WTC11 (cell line): Measurements from ENCODE around the gene UNKL. TPM values are rescaled to one million over a fixed set of nuclear protein-coding genes. Genes with fewer than 3 reads are reported as not detected.

Experiments used
- ATAC-seq: fragments of 200-7000 bp; cut with Tn5 transposase; 2 replicates; pipeline ENCODE4 v1.10.0; 2021; ENCODE audit warnings: mild to moderate bottlenecking, moderate library complexity
- CTCF ChIA-PET: fragments of 300-600 bp; sonication (Branson Sonifier 250); formaldehyde crosslinking; loops from one replicate; lab custom pipeline; 2021; ENCODE audit warnings: antibody characterized with exemption; lab: Charles Lee
- POLR2A ChIA-PET: fragments of 350-600 bp; sonication (Branson Sonifier 250); formaldehyde crosslinking; loops from one replicate; lab custom pipeline; 2021; ENCODE audit warnings: antibody characterized with exemption; lab: Charles Lee
- DNase-seq: peaks from one replicate; pipeline ENCODE4 v3.0.0; 2021; ENCODE audit warnings: low spot score
- H3K27ac Mint-ChIP-seq: 2 replicates; pipeline ENCODE4 v1.8.0; 2021; ENCODE audit warnings: mixed read lengths
- H3K27me3 Mint-ChIP-seq: 2 replicates; pipeline ENCODE4 v1.8.0; 2021; ENCODE audit warnings: low read depth, mild to moderate bottlenecking, moderate library complexity, mixed read lengths
- H3K36me3 Mint-ChIP-seq: 2 replicates; pipeline ENCODE4 v1.8.0; 2021; ENCODE audit warnings: mixed read lengths
- H3K4me1 Mint-ChIP-seq: 2 replicates; pipeline ENCODE4 v1.8.0; 2022; ENCODE audit warnings: mixed read lengths
- H3K4me3 Mint-ChIP-seq: 2 replicates; pipeline ENCODE4 v1.8.0; 2021; ENCODE audit warnings: mild to moderate bottlenecking, moderate library complexity, mixed read lengths
- H3K9me3 Mint-ChIP-seq: 2 replicates; pipeline ENCODE4 v1.8.0; 2021; ENCODE audit warnings: mixed read lengths
- ATF1 ChIP-seq: sonication (generic); formaldehyde crosslinking; IDR thresholded peaks from 2 replicates; pipeline ENCODE4 v1.8.1; 2023; ENCODE audit warnings: mild to moderate bottlenecking, moderate library complexity, missing genetic modification reagents
- EMX1 ChIP-seq: fragments of 250-450 bp; sonication (Bioruptor Pico); IDR thresholded peaks from 2 replicates; pipeline ENCODE4 v1.8.0; 2021; ENCODE audit warnings: mild to moderate bottlenecking
- ETV6 ChIP-seq: sonication (generic); formaldehyde crosslinking; IDR thresholded peaks from 2 replicates; pipeline ENCODE4 v1.8.1; 2022; ENCODE audit warnings: mild to moderate bottlenecking, missing genetic modification reagents
- FOXJ3 ChIP-seq: sonication (generic); formaldehyde crosslinking; IDR thresholded peaks from 2 replicates; pipeline ENCODE4 v1.9.0; 2021; ENCODE audit warnings: missing genetic modification reagents, mild to moderate bottlenecking, borderline replicate concordance
- NFE2L1 ChIP-seq: sonication (generic); formaldehyde crosslinking; IDR thresholded peaks from 2 replicates; pipeline ENCODE4 v1.8.1; 2023; ENCODE audit warnings: missing genetic modification reagents
- NR3C1 ChIP-seq: sonication (generic); formaldehyde crosslinking; conservative IDR thresholded peaks from 2 replicates; pipeline ENCODE4 v1.8.1; 2023; ENCODE audit warnings: low read depth, mild to moderate bottlenecking, missing genetic modification reagents
- OVOL2 ChIP-seq: fragments of 250-450 bp; sonication (Bioruptor Pico); IDR thresholded peaks from 2 replicates; pipeline ENCODE4 v1.9.0; 2021; ENCODE audit warnings: mild to moderate bottlenecking, borderline replicate concordance
- SMAD4 ChIP-seq: sonication (generic); formaldehyde crosslinking; IDR thresholded peaks from 2 replicates; pipeline ENCODE4 v1.8.0; 2022; ENCODE audit warnings: mild to moderate bottlenecking, missing genetic modification reagents
- SP1 ChIP-seq: sonication (generic); formaldehyde crosslinking; conservative IDR thresholded peaks from 2 replicates; pipeline ENCODE4 v1.8.1; 2022; ENCODE audit warnings: missing genetic modification reagents
- TEAD4 ChIP-seq: sonication (generic); formaldehyde crosslinking; IDR thresholded peaks from 2 replicates; pipeline ENCODE4 v1.8.0; 2022; ENCODE audit warnings: mild to moderate bottlenecking, missing genetic modification reagents
- TP53 ChIP-seq: sonication (generic); formaldehyde crosslinking; IDR thresholded peaks from 2 replicates; pipeline ENCODE4 v1.8.1; 2023; ENCODE audit warnings: mild to moderate bottlenecking, missing genetic modification reagents
- ZNF219 ChIP-seq: sonication (generic); formaldehyde crosslinking; IDR thresholded peaks from 2 replicates; pipeline ENCODE4 v1.8.0; 2023; ENCODE audit warnings: missing genetic modification reagents, mild to moderate bottlenecking, borderline replicate concordance
- ZNF396 ChIP-seq: fragments of 250-450 bp; sonication (Bioruptor Pico); IDR thresholded peaks from 2 replicates; pipeline ENCODE4 v1.8.0; 2021; ENCODE audit warnings: mild to moderate bottlenecking, moderate library complexity, borderline replicate concordance
- total RNA-seq: library from RNA; stranded (reverse); gene quantifications from 3 replicates; pipeline ENCODE4 v1.2.3, GENCODE V29; 2021
- TF ChIP-seq, protein P1 (sequence below): sonication (generic); formaldehyde crosslinking; conservative IDR thresholded peaks from 2 replicates; pipeline ENCODE4 v1.8.1; 2022; ENCODE audit warnings: mild to moderate bottlenecking, missing genetic modification reagents
- TF ChIP-seq, protein P2 (sequence below): sonication (generic); formaldehyde crosslinking; IDR thresholded peaks from 2 replicates; pipeline ENCODE4 v1.8.1; 2022; ENCODE audit warnings: mild to moderate bottlenecking, moderate library complexity, missing genetic modification reagents
- TF ChIP-seq, protein P3 (sequence below): fragments of 200-600 bp; IDR thresholded peaks from 2 replicates; pipeline ENCODE4 v1.8.0; 2022; ENCODE audit warnings: antibody characterized with exemption
- TF ChIP-seq, protein P4 (sequence below): fragments of 250-450 bp; sonication (Bioruptor Pico); IDR thresholded peaks from 2 replicates; pipeline ENCODE4 v1.9.0; 2021; ENCODE audit warnings: mild to moderate bottlenecking
- TF ChIP-seq, protein P5 (sequence below): sonication (generic); formaldehyde crosslinking; IDR thresholded peaks from 2 replicates; pipeline ENCODE4 v1.8.0; 2022; ENCODE audit warnings: missing genetic modification reagents

The UNKL gene
- total RNA-seq, 1 experiment from 2014 or later: 53.3 TPM

DNA sequence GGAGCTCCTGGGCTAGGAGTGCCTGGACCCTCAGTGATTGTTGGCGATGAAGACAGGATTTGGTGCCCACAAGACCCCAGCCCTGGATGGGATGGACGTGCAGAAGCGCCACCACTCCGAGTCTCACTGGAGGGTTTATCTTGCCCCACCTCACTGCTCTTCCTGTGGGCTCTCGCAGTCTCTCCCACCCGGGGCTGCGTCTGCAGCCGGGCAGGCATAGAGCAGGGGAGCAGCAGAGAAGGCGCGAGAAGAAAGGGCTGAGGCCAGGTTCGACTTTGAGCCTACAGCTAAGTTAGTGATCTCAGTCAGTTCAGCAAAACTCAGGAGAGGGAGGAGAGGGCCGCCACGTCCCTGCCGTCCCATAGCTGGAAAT, 98.5 kb downstream of the UNKL start (continued):
- TF ChIP-seq, protein P1, sequence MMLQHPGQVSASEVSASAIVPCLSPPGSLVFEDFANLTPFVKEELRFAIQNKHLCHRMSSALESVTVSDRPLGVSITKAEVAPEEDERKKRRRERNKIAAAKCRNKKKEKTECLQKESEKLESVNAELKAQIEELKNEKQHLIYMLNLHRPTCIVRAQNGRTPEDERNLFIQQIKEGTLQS (CRISPR knock-in tag): no peak
- TF ChIP-seq FOXJ3 (CRISPR knock-in tag): no peak
- no peak for TF ChIP-seq ATF1 (CRISPR knock-in tag)

DNA sequence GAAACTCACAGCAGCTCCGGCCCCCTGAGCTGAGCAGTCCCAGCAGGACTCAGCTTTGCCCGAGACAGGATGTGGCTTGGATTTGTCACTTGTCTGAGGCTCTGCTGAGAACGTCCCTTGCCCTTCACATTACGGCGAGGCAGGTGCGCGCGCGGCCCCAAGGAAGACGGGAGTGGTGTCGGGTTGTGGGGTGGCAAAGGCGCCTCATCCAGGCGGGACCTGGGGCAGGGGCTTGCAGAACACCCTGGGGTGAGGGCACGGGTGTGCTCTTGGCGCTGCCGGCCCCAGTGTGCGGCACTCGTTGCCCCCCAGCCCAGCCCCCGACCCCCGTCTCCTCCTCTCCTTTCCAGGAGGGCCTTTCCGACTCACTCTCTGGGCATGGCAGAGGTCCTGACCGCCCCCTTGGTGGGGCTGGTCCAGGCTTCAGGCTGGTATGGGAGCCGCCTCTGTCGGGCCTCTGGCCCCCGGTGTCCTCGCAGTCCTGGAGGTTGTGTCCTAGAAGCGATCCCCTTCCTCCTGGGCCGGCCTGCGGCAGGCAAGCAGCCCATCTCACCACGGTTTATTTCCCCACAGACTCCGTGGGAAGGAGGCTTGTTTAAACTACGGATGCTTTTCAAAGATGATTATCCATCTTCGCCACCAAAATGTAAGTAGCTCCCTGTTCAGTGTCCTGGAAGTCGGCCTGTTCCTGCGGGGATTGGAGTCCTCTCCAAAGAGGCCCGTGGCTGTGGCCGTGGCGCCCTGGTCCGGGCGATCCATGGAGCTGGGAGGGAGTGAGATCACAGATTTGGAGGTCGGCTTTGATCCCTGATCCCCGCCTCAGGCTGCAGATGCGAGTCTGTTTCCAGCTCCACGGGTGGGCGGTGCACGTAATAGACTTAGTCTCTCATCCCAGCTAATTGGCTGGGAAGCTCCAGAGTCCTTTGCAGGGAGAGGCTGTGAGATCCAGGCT, 99.1 kb downstream of the UNKL start:
- Mint-ChIP-seq H3K4me3 (no peak overlapping the region), H3K4me1 (peaks cover 8% of the 10 kb centered on the region), H3K9me3 (no peaks in the 10 kb centered on the region), H3K27me3 (no peaks in the 10 kb centered on the region), H3K27ac (no peak overlapping the region), H3K36me3 (peaks cover 58% of the 10 kb centered on the region)
- ATAC-seq: no peak
- DNase-seq: no peak
- ChIA-PET CTCF (interaction anchor here (0.6 kb wide), 1 partner anchor 16 kb away, joined by 3 read pairs; no protein-coding TSS in a partner anchor), POLR2A (no interaction called here)
- TF ChIP-seq TEAD4 (CRISPR knock-in tag) (no peak), TP53 (CRISPR knock-in tag) (no peak), OVOL2 (CRISPR knock-in tag) (no peak)
- TF ChIP-seq, protein P2, sequence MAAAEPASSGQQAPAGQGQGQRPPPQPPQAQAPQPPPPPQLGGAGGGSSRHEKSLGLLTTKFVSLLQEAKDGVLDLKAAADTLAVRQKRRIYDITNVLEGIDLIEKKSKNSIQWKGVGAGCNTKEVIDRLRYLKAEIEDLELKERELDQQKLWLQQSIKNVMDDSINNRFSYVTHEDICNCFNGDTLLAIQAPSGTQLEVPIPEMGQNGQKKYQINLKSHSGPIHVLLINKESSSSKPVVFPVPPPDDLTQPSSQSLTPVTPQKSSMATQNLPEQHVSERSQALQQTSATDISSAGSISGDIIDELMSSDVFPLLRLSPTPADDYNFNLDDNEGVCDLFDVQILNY (CRISPR knock-in tag): no peak
- TF ChIP-seq, protein P3, sequence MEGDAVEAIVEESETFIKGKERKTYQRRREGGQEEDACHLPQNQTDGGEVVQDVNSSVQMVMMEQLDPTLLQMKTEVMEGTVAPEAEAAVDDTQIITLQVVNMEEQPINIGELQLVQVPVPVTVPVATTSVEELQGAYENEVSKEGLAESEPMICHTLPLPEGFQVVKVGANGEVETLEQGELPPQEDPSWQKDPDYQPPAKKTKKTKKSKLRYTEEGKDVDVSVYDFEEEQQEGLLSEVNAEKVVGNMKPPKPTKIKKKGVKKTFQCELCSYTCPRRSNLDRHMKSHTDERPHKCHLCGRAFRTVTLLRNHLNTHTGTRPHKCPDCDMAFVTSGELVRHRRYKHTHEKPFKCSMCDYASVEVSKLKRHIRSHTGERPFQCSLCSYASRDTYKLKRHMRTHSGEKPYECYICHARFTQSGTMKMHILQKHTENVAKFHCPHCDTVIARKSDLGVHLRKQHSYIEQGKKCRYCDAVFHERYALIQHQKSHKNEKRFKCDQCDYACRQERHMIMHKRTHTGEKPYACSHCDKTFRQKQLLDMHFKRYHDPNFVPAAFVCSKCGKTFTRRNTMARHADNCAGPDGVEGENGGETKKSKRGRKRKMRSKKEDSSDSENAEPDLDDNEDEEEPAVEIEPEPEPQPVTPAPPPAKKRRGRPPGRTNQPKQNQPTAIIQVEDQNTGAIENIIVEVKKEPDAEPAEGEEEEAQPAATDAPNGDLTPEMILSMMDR: no peak
- TF ChIP-seq, all 79 proteins: peak for 0

DNA sequence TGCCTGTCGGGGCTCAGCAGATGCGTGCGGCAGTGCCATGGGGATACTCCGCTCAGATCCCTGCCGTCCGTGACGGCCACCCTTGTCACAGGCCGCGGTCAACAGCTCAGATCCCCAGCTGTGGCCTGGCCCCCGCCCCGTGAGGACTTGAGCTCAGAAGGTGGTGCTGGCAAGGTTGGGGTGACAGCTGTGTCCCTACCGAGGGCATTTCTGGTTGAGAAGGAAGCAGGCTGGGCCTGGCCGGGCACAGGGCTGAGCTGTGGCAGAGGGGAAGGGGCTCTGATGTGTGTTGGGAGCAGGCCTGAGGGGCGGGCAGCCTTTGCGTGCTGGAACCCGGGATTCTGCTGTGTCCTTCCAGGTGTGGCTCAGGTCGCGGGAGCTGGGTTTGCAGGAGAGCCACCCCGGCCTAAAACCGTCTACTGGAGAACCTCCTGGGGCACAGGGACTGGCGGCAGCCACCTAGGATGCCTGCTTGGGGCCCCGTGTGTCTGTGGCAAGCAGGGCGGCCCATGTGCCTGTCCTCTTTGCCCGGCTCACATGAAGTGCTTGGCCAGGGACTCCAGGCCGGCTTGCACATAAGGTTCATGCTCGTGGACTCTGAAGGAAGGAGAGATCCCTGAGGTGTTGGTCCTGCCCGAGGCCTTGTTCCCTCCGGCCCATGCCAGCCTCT, 100.0 kb downstream of the UNKL start:
- peaks cover 54% of the 10 kb centered on the region for H3K36me3 Mint-ChIP-seq
- H3K27me3 Mint-ChIP-seq: no peaks in the 10 kb centered on the region
- CTCF ChIA-PET: interaction anchor here (0.6 to 2.8 kb wide), 2 partner anchors 16 kb away, joined by 3 to 8 read pairs; no protein-coding TSS in a partner anchor
- H3K27ac Mint-ChIP-seq: no peak overlapping the region
- ATAC-seq: no peak
- DNase-seq: no peak
- no peaks in the 10 kb centered on the region for H3K9me3 Mint-ChIP-seq
- H3K4me1 Mint-ChIP-seq: peaks cover 8% of the 10 kb centered on the region
- no peak for TF ChIP-seq NR3C1 (CRISPR knock-in tag)
- TF ChIP-seq EMX1 (CRISPR knock-in tag): no peak
- no peak for TF ChIP-seq NFE2L1 (CRISPR knock-in tag)
- TF ChIP-seq SP1 (CRISPR knock-in tag): no peak
- TF ChIP-seq, all 79 proteins: peak for 0
- no peak overlapping the region for H3K4me3 Mint-ChIP-seq
- POLR2A ChIA-PET: no interaction called here

DNA sequence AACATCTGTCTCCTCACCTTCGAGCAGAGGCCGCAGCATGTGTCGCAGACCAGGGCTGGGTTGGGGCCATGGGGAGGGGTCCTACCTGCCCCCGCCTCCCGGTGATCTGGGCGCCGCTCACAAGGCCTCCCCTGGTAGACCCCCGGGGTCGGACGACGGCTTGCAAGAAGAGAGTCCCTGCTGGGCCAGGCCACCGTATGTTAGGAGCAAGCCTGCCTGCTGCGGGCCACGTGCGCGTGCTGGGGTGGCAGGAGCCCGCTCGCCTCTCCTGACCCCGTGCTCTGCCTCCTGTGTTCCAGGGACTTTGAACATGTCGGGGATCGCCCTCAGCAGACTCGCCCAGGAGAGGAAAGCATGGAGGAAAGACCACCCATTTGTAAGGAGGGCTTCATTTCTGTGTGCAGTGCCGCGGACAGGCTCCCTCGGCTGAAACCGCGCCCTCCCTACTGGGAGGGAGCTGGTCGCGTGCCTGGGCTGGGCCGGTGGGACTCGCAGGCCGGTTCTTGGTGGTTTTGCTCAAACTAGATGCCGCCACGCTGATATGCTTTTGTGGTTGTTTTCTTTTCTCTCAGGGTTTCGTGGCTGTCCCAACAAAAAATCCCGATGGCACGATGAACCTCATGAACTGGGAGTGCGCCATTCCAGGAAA, 100.7 kb downstream of the UNKL start:
- H3K36me3 Mint-ChIP-seq: peaks cover 47% of the 10 kb centered on the region
- peaks cover 8% of the 10 kb centered on the region for H3K4me1 Mint-ChIP-seq
- ChIA-PET POLR2A (no interaction called here), CTCF (interaction anchor here (2.8 kb wide), 1 partner anchor 16 kb away, joined by 8 read pairs; no protein-coding TSS in a partner anchor)
- no peaks in the 10 kb centered on the region for H3K9me3 Mint-ChIP-seq
- H3K27ac Mint-ChIP-seq: no peak overlapping the region
- no peak overlapping the region for H3K4me3 Mint-ChIP-seq
- no peaks in the 10 kb centered on the region for H3K27me3 Mint-ChIP-seq
- ATAC-seq (no peak), DNase-seq (no peak)
- TF ChIP-seq, protein P4, sequence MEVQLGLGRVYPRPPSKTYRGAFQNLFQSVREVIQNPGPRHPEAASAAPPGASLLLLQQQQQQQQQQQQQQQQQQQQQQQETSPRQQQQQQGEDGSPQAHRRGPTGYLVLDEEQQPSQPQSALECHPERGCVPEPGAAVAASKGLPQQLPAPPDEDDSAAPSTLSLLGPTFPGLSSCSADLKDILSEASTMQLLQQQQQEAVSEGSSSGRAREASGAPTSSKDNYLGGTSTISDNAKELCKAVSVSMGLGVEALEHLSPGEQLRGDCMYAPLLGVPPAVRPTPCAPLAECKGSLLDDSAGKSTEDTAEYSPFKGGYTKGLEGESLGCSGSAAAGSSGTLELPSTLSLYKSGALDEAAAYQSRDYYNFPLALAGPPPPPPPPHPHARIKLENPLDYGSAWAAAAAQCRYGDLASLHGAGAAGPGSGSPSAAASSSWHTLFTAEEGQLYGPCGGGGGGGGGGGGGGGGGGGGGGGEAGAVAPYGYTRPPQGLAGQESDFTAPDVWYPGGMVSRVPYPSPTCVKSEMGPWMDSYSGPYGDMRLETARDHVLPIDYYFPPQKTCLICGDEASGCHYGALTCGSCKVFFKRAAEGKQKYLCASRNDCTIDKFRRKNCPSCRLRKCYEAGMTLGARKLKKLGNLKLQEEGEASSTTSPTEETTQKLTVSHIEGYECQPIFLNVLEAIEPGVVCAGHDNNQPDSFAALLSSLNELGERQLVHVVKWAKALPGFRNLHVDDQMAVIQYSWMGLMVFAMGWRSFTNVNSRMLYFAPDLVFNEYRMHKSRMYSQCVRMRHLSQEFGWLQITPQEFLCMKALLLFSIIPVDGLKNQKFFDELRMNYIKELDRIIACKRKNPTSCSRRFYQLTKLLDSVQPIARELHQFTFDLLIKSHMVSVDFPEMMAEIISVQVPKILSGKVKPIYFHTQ: no peak
- no peak for TF ChIP-seq NR3C1 (CRISPR knock-in tag)
- TF ChIP-seq ZNF219 (CRISPR knock-in tag): no peak
- TF ChIP-seq SP1 (CRISPR knock-in tag): no peak
- TF ChIP-seq ETV6: no peak
- TF ChIP-seq ZNF396 (CRISPR knock-in tag): no peak
- no peak for TF ChIP-seq ATF1 (CRISPR knock-in tag)
- TF ChIP-seq, protein P5, sequence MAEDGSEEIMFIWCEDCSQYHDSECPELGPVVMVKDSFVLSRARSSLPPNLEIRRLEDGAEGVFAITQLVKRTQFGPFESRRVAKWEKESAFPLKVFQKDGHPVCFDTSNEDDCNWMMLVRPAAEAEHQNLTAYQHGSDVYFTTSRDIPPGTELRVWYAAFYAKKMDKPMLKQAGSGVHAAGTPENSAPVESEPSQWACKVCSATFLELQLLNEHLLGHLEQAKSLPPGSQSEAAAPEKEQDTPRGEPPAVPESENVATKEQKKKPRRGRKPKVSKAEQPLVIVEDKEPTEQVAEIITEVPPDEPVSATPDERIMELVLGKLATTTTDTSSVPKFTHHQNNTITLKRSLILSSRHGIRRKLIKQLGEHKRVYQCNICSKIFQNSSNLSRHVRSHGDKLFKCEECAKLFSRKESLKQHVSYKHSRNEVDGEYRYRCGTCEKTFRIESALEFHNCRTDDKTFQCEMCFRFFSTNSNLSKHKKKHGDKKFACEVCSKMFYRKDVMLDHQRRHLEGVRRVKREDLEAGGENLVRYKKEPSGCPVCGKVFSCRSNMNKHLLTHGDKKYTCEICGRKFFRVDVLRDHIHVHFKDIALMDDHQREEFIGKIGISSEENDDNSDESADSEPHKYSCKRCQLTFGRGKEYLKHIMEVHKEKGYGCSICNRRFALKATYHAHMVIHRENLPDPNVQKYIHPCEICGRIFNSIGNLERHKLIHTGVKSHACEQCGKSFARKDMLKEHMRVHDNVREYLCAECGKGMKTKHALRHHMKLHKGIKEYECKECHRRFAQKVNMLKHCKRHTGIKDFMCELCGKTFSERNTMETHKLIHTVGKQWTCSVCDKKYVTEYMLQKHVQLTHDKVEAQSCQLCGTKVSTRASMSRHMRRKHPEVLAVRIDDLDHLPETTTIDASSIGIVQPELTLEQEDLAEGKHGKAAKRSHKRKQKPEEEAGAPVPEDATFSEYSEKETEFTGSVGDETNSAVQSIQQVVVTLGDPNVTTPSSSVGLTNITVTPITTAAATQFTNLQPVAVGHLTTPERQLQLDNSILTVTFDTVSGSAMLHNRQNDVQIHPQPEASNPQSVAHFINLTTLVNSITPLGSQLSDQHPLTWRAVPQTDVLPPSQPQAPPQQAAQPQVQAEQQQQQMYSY (CRISPR knock-in tag): no peak
- TF ChIP-seq SMAD4: no peak
